Chondrocyte (in vitro differentiated cells): Measurements from ENCODE around the gene CDHR3. TPM values are rescaled to one million over a fixed set of nuclear protein-coding genes. Genes with fewer than 3 reads are reported as not detected.

Source experiments
- DNase-seq: peaks from one replicate; pipeline ENCODE4 v3.0.0; 2021; ENCODE audit warnings: mixed read lengths, low spot score
- H3K27ac Mint-ChIP-seq: one replicate; pipeline ENCODE4 v1.8.0; 2021; ENCODE audit warnings: mild to moderate bottlenecking, moderate library complexity, mixed read lengths; ENCODE audit not compliant: unreplicated experiment
- H3K27me3 Mint-ChIP-seq: 2 replicates; pipeline ENCODE4 v1.8.0; 2021; ENCODE audit warnings: low read depth, mixed read lengths
- H3K36me3 Mint-ChIP-seq: 2 replicates; pipeline ENCODE4 v1.8.0; 2021; ENCODE audit warnings: low read depth, mixed read lengths
- H3K4me1 Mint-ChIP-seq: 2 replicates; pipeline ENCODE4 v1.8.0; 2021; ENCODE audit warnings: low read depth, mild to moderate bottlenecking, mixed read lengths
- H3K4me3 Mint-ChIP-seq: one replicate; pipeline ENCODE4 v1.8.0; 2021; ENCODE audit warnings: mild to moderate bottlenecking, moderate library complexity, mixed read lengths; ENCODE audit not compliant: unreplicated experiment
- H3K9me3 Mint-ChIP-seq: 2 replicates; pipeline ENCODE4 v1.8.0; 2021; ENCODE audit warnings: low read depth, mixed read lengths
- total RNA-seq: library from RNA; stranded (reverse); gene quantifications from 3 replicates; pipeline ENCODE4 v1.2.1, GENCODE V29; 2021
- TF ChIP-seq, protein P1 (sequence below): fragments of 200-600 bp; sonication (generic); IDR thresholded peaks from 2 replicates; pipeline ENCODE4 v1.5.0; 2021; ENCODE audit warnings: antibody characterized with exemption, mild to moderate bottlenecking, moderate library complexity

CDHR3 gene
- total RNA-seq, 1 donor from 2014 or later: 1.0 TPM

DNA sequence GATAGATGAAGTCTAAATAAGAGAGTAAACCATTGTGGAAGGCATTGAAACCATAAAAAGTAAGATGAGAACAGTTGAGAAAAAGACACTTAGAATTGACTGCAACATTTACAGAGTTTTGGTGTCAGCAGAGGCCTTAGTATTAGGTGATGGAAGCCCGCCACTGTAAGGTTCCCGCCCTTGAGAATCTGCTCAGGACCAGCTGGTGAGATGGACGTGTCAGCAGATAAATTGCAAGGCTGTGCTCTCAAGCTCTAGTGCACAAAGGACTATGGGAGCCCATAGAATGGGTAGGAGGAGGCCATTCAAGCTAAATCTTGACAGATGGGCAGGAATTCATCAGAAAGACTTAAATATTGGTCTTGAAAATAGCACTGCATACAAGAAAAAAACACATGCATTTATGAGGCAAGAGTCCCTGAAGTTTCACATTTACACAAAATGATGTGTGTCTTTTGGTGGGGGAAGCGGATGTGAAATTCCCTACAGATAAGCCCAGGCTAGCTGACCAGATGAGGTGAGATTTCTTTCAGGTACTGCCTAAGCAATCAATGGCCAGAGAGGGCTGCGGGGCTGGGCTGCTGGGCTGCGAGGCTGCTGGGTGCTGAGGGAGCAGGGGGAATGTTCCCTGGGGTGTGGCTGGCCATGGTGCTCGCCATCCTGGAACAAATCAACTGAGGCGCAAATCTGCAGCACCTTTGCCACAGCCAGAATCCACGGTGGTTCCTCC lies 106.6 kb downstream of the CDHR3 start:
- TF ChIP-seq, protein P1, sequence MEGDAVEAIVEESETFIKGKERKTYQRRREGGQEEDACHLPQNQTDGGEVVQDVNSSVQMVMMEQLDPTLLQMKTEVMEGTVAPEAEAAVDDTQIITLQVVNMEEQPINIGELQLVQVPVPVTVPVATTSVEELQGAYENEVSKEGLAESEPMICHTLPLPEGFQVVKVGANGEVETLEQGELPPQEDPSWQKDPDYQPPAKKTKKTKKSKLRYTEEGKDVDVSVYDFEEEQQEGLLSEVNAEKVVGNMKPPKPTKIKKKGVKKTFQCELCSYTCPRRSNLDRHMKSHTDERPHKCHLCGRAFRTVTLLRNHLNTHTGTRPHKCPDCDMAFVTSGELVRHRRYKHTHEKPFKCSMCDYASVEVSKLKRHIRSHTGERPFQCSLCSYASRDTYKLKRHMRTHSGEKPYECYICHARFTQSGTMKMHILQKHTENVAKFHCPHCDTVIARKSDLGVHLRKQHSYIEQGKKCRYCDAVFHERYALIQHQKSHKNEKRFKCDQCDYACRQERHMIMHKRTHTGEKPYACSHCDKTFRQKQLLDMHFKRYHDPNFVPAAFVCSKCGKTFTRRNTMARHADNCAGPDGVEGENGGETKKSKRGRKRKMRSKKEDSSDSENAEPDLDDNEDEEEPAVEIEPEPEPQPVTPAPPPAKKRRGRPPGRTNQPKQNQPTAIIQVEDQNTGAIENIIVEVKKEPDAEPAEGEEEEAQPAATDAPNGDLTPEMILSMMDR: no peak
- DNase-seq: no peak
- Mint-ChIP-seq H3K27ac (no peak overlapping the region), H3K4me3 (no peak overlapping the region), H3K36me3 (no peaks in the 10 kb centered on the region), H3K4me1 (peaks cover 33% of the 10 kb centered on the region), H3K9me3 (no peaks in the 10 kb centered on the region), H3K27me3 (no peaks in the 10 kb centered on the region)

DNA sequence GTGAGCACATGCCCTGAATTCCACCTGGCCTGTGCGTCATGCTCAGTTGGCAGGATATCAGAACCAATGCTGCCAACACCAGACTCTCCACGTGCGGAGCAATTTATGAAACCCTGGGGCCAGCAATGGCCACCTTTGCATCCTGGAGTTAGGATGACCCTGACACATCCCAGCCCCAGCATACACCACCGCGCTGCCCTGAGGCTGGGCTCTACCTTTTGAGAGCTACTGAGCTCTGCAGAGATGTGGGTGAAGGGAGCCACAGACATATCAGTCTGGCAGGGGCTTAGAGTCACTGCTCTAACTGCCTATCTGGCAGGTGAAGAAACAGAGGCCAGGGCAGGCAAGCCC lies 107.1 kb downstream of the CDHR3 start:
- H3K36me3 Mint-ChIP-seq: no peaks in the 10 kb centered on the region
- TF ChIP-seq, protein P1: no peak
- no peak for DNase-seq
- H3K4me1 Mint-ChIP-seq: peaks cover 28% of the 10 kb centered on the region
- H3K9me3 Mint-ChIP-seq: no peaks in the 10 kb centered on the region
- H3K4me3 Mint-ChIP-seq: no peak overlapping the region
- H3K27ac Mint-ChIP-seq: no peak overlapping the region
- H3K27me3 Mint-ChIP-seq: no peaks in the 10 kb centered on the region

DNA sequence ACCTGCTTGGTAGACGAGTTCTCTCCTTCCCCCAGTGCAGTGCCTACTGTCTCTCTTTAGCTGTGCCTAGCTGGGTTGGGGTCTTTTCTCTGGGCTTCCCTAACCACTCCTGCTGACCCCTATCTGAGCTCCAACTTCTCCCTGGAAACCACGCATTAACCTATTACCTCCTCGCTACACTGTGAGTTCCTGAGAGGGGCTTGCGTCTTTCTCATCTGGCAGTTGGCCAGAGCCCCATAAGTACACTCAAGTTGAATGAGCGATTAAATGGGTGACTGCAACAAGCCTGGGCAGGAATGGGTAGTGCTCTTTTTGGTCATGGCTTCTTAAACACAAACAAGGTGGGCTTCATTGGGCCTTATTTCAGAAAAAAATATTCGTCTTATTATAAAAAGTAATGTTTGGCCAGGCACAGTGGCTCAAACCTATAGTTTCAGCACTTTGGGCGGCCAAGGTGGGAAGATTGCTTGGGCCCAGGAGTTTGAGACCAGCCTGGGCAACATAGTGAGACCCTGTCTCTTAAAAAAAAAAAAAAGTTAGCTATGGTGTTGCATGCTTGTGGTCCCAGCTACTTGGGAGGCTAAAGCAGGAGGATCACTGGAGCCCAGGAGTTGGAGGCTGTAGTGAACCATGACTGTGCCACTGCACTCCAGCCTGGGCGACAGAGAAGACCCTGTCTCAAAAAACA lies 107.6 kb downstream of the CDHR3 start:
- Mint-ChIP-seq H3K9me3 (no peaks in the 10 kb centered on the region), H3K27me3 (no peaks in the 10 kb centered on the region), H3K4me1 (peaks cover 22% of the 10 kb centered on the region), H3K27ac (no peak overlapping the region), H3K4me3 (no peak overlapping the region), H3K36me3 (no peaks in the 10 kb centered on the region)
- TF ChIP-seq, protein P1: no peak
- no peak for DNase-seq

DNA sequence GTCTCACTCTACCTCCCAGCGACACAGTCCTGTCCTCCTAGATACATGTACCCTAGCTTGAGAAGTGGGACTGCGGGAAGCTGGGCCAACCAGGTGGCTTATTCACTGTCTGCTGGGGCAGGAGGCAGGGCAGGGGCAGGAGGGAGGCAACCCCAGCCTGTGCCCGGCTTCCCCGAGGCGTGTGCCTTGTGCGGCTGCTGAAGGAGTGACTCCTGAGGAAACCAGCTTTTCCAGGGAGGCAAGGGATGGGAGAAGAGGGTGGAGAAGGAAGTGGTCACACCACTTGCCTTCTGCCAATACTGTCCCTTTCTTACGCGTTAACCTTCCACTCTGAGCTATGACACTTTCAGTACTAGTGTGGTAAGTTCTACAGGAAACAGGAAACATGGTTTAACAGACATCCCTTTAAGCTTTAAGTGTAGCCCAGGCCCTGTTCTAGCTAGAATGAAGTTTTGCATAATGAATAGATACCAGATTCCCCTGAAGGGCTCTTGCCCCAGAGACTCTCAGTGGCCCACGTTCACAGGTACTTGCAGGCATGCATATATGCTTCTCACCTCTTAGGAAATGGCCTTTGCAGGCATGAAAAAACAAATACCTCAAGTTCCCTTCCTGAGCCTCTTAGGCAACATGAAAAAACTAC lies 108.4 kb downstream of the CDHR3 start:
- Mint-ChIP-seq H3K36me3 (no peaks in the 10 kb centered on the region), H3K27ac (no peak overlapping the region), H3K4me3 (no peak overlapping the region), H3K4me1 (peaks cover 17% of the 10 kb centered on the region), H3K27me3 (no peaks in the 10 kb centered on the region), H3K9me3 (no peaks in the 10 kb centered on the region)
- TF ChIP-seq, protein P1: no peak
- DNase-seq: no peak

DNA sequence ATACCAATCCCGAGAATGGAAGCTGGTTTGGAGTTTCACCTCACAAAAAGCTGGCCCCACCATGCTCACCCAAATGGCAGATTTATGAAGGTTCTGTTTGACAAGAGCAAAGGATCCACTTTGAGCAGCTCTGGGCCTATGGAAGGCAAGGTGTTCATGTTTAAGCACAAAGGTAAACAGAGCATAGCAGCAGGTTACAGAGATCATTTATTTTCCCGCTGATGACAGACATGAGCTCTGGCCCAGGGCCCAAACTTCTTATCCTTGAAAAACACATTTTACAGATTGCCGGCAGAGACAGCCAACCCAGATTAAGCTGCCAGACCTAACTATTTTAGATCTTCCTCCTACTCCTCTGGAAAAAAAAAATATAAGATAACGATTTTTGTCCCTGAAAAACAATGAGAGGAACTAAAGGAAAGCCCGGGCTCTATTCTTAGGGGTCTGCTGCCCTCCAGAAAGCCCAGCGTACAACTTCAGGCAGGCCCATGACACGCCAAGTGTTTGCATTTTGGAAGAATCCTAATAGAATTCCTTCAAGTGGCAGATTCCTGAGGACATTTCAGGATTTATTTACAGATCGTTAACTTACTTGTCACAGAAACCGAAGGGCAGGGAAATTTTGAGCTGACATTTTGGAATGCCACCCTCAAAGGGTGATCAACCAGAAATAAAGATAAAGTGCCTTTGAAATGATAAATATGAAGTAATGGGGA lies 109.1 kb downstream of the CDHR3 start:
- Mint-ChIP-seq H3K4me1 (peaks cover 17% of the 10 kb centered on the region), H3K36me3 (no peaks in the 10 kb centered on the region), H3K27ac (no peak overlapping the region), H3K9me3 (no peaks in the 10 kb centered on the region), H3K27me3 (no peaks in the 10 kb centered on the region), H3K4me3 (no peak overlapping the region)
- TF ChIP-seq, protein P1: no peak
- no peak for DNase-seq
